Right ventricle myocardium superior (tissue), 1 donor: ENCODE measurements around the gene KLF6. TPM values are rescaled to one million over a fixed set of nuclear protein-coding genes. Genes with fewer than 3 reads are reported as not detected.

Experiments
- ATAC-seq: fragments of 200-7000 bp; cut with Tn5 transposase; one replicate; pipeline ENCODE4 v1.9.1; 2020; ENCODE audit warnings: mild to moderate bottlenecking; ENCODE audit not compliant: poor library complexity
- DNase-seq: peaks from one replicate; pipeline ENCODE4 v3.0.0-alpha.2; 2020
- intact Hi-C: fragments of 100-400 bp; cut with DNase I; formaldehyde crosslinking; loops from one replicate; pipeline ENCODE4 v1.11.2; 2022
- long read RNA-seq: library from polyadenylated mRNA; unstranded; transcript quantifications from one replicate; pipeline ENCODE4 v2.0.0, GENCODE V29; 2021
- total RNA-seq: library from RNA; stranded (reverse); fragmentation: NEBNext Ultra II Directional; extraction: Animal tissue kit (Norgen Biotek cat#: 25700); gene quantifications from one replicate; pipeline ENCODE4 v1.2.1, GENCODE V29; 2021
- donor health status: DM: no; HTN: yes; CAD: no; lungs with severe emphysema.

KLF6 gene
- 60.2 TPM for total RNA-seq
- long read RNA-seq, full-length matches to known transcripts: 98 of 130 reads
- long read RNA-seq, partial matches to known transcripts: 13 of 130 reads
- long read RNA-seq, other reads (novel, unspliced or antisense): 19 of 130 reads

- peak; percentile 32 for ATAC-seq
- intact Hi-C loops: loop anchor here (5.0 to 10.0 kb wide), 3 partner anchors 130 to 880 kb away; no protein-coding TSS in a partner anchor
- DNase-seq: peak; percentile 80
Observed at GRCh38 chr10:3784510-3785250, at the start of gene KLF6. Gene KLF6, minus strand, starts transcription at chr10:3785209. Its CDS starts 195 bp downstream, at chr10:3785014.

DNA sequence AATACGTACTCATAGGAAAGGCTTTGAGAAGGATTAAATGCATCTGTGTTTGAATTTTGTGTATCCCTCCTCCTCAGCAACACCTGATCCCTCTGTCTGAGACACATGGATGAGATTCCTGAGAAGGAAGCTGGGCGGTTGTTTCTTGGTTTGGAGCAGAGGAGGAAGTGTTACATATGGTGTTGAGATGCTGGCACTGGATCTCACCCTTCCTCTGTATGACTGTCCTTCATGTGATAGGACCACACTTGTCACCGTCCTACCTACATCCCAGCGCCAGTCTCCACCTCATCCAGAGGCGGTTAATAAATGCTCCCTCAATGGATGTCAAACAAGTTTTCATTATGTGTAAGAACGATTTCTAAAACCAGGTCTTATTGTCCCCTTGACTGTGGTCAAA lies 49.4 kb upstream of the KLF6 start:
- ATAC-seq (no peak), DNase-seq (no peak)
- intact Hi-C loops: no loop called here

- intact Hi-C loops: no loop called here
- ATAC-seq (no peak), DNase-seq (no peak)
Observed at GRCh38 chr10:3833046-3833445, 48.0 kb upstream of the KLF6 start.

DNA sequence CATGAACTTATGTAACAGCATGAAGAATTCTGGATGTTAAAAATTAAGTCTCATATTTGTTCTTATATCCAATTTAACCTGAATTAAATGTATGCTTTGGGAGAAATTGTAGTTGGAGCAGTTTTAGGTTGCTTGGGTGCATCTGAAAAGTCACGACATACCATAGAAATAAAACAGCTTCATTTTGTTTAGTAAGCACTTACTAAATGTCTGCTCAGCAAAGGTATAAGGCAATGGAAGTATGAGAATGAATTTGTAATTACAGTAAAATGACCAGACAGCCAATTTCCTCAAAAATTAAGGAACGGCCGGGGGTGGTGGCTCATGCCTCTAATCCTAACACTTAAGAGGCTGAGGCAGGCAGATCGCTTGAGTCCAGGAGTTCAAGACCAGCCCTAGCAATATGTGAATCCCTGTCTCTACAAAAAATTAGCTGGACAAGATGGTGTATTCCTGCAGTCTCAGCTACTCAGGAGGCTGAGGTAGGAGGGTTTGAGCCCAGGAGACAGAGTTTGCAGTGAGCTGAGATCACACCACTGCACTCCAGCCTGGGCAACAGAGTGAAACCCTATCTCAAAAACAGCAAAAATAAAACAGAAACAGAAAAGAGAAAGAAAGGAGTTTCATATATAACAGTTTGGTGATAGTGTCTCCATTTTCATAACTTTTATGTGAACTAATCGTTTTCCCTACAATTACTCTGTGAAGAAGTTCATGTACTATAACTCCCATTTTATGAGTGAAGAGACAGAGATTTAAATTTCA lies 47.2 kb upstream of the KLF6 start:
- DNase-seq: no peak
- intact Hi-C loops: no loop called here
- ATAC-seq: no peak

DNA sequence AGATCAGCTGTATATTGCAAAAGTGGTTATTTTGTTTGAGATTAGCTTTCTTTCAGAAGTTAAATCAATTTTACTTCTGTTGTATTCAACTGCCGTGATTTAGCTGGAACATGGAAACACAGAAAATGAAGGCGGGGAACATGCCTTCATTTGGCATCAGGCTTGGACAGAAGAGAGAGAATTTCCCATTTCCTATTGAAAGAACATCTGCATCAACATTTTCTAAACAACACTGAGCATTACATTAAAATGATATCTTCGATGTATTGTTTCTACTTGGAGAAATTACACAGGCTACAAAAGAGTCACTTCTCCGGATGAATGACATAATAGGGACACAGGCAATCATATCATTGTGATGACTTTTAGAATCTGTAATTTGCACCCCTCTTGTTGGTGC lies 46.6 kb upstream of the KLF6 start:
- ATAC-seq: no peak
- DNase-seq: no peak
- intact Hi-C loops: no loop called here

- intact Hi-C loops: no loop called here
- DNase-seq (no peak), ATAC-seq (no peak)
Observed at GRCh38 chr10:3830946-3831345, 45.9 kb upstream of the KLF6 start.

DNA sequence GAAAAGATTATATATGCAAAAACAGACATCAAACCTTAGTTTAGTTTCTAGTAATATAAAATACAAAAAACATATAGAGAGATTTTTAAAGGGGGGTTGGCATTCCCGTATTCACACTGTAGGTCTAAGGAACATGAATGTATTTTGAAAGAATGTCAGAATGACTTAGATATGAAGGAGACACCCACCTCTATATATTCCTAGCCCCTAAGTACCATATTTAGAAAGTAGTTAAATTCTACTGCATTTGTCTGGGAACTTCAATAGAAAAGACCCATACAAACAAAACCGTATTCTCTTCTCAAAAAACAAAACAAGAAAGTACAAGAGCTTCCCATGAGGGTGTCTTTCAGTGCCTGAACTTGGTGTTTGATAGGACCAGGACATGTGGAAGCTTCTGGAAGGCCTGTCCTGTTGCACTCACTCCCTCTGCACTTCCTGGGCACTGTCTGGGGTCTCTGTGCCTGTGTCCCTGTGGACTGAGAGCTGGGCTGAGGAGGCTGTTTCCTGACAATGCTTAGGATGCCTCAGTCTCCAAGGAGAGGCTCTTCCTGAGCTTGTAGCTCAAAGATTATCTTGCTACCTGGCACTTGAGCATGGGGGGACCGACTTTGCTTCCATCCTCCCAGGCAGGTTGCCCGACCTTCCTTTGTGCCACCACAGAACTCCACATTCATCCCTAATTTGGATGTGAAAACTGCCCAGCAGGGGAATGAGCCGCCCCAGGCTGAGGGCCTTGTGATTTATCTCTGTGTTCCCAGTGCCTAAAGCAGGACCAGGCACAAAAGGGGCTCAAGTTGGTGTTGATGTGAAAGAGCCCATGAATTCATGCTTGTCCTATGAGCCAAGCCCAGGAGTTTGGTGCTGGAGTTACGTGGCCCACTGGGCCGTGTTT lies 44.4 kb upstream of the KLF6 start:
- intact Hi-C loops: no loop called here
- DNase-seq (no peak), ATAC-seq (peak; percentile 9)

- DNase-seq (no peak), ATAC-seq (peak; percentile 50)
- intact Hi-C loops: no loop called here
Observed at GRCh38 chr10:3828404-3829155, 43.6 kb upstream of the KLF6 start.

GRCh38 chr10:3827768-3828403 lies 42.9 kb upstream of the KLF6 start:
- intact Hi-C loops: no loop called here
- DNase-seq (no peak), ATAC-seq (no peak)

DNA sequence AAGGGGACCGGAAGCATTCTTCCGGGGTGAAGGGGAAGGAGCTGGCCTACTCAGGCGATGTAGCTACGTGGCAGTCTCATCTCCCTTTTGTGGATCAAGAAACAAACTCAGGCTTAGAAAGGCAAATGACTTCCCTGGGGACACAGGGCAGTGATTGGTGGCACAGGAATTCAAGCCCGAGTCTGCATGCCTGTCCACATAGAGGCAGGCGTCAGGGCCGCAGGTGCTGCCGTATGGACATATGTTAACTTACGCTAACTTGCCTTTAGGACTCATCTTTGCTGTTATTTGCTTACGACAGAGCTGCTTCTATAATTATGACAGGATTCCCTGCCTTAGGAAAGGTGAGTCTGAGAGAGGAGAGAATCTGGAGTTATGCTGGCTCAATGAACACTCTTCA lies 42.3 kb upstream of the KLF6 start:
- no peak for ATAC-seq
- no peak for DNase-seq
- intact Hi-C loops: no loop called here

DNA sequence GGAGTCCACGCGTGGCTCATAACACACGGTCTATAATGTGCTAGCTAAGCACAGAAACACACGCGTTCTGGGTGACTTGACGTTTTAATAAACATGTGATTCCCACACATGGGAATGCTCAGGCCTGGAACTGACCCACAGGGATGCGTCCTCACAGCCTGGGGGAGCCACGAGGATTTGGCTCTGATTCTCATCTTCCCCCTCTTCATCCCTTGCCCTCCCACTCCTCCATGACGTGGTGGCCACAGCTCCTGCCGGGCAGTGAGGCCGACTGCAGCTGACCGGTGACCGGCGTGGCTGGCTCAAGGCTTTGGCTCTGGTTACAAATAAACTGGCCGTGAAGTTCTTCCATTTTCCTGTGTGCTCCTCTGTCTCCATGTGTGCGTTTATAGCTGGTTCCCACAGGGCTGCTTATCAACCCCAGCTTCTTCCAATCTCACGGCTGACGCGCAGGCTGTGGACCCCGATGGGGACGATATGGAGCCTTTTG lies 40.9 kb upstream of the KLF6 start:
- intact Hi-C loops: no loop called here
- ATAC-seq (peak; percentile 36), DNase-seq (no peak)

DNA sequence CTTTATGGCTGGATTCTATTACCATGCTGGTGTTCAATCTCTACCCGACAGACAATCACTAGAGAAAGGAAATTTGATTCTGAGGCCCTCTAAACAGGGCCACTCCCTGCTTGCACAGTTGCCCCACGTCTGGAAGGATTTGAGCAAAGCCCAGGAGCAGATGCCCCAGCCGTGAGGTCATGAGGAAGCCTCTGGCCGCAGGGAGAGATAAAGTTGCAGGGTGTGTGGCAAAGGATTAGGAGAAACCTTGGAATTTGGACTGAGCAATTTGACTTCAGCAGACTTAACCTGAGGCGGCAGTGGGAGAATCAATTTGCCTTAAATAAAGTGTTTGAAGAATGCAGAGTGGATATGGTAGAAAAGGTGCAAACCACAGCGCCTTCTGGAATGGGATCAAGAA lies 40.2 kb upstream of the KLF6 start:
- peak; percentile 36 for ATAC-seq
- no peak for DNase-seq
- intact Hi-C loops: no loop called here

DNA sequence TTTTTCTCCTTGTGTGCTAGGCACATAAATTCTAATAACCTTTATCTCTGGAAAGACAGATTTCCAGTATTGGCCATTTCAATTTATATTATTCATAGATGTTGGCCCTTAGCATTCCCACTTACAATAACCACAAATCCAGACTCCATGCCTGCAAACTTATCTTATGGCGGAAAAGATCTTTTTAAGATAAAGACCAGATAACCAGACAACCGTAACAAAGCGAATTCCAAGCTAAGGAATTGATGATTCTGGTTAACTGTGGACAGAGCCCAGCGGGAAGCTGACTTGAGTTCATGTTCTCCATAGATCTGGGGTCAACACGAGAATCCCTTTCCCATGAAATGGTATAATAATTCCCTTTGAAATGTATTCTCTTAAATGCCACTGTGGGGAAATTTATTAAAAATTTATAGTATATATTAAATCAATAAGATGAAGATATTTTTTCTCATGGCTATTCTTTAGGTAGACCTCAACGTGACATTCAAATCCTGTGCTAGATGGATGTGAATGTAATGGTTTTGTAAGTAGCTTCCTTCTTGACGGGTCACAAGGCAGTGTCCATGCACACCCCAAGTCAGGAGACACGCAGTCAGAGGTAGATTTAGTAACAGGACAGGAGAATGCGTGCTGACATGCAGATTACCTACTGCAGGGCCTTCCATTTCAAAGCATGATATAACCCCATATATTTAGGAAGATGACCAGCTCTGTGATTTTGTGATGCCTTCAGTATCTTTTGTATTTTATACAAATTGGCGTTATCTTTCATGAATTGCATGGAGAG lies 37.7 kb upstream of the KLF6 start:
- intact Hi-C loops: no loop called here
- no peak for ATAC-seq

DNA sequence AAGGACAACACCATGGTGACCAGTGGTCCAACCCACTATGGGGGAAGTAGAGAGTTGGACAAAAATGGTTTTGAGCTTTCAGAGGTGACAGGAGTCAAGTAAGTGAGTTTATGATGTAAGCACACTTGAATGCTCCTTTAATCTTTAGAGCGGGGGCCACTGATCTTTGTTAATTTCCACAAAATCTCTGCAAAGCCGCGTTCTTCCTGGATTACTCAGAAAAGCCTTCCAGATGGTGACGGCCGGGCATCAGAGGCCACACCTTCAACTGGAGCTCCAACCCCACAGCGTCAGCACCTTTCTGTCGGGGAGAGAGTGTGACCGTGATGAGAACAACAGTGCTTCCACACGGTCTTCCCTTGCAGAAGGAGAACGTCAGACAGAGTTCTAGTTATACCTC lies 35.2 kb upstream of the KLF6 start:
- DNase-seq: no peak
- ATAC-seq: no peak
- intact Hi-C loops: no loop called here

More for the DNA sequence above, 37.7 kb upstream of the KLF6 start:
- DNase-seq: no peak

DNA sequence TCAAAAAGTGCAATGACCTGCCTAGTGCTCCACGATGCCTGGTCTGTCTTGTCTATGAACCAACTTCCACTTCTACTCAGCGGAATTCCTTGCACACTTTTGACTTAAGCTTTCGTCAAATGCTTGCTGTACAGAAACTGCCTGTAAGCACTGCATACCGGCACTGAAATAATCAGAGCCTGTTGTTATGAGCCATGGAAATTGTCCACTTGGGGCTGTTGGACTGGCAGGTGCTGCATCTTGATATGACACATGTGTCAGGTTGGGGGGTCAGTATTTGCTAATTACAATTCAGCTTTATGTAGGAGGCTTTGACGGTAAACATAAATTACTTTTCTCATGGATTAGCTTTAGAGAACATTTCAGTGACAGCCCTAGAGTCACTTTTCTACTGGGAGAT lies 32.0 kb upstream of the KLF6 start:
- ATAC-seq (peak; percentile 45), DNase-seq (no peak)
- intact Hi-C loops: no loop called here

- DNase-seq (no peak), ATAC-seq (no peak)
- intact Hi-C loops: no loop called here
Observed at GRCh38 chr10:3814838-3815220, 29.8 kb upstream of the KLF6 start.
